Kidney glomerular epithelial cell (primary cell): ENCODE data around the gene H1-8.
"Not testable (repeated sequence)": the region's sequence is repeated elsewhere in the genome, so short reads cannot be mapped to it uniquely, and the experiment has no call there.

Experiments used
- DNase-seq: peaks from one replicate; lab custom pipeline; 2025; lab: John Stamatoyannopoulos, UW

The H1-8 gene

DNA sequence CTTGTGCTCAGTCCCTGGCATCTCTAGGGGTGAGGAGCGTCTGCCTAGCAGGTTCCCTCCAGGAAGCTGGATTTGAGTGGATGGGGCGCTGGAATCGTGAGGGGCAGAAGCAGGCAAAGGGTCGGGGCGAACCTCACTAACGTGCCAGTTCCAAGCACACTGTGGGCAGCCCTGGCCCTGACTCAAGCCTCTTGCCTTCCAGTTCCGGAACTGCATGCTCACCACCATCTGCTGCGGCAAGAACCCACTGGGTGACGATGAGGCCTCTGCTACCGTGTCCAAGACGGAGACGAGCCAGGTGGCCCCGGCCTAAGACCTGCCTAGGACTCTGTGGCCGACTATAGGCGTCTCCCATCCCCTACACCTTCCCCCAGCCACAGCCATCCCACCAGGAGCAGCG lies 9.6 kb upstream of the H1-8 start:
- no peak for DNase-seq

GRCh38 chr3:129534428-129535027 lies 8.4 kb upstream of the H1-8 start:
- no peak for DNase-seq

- no peak for DNase-seq
Observed at GRCh38 chr3:129535075-129535474, 7.9 kb upstream of the H1-8 start.

GRCh38 chr3:129536374-129536667 lies 6.7 kb upstream of the H1-8 start:
- DNase-seq, result no peak

GRCh38 chr3:129536804-129537203 lies 6.2 kb upstream of the H1-8 start:
- DNase-seq, result no peak

GRCh38 chr3:129539206-129539605 lies 3.8 kb upstream of the H1-8 start:
- DNase-seq, result no peak

GRCh38 chr3:129540776-129541516 lies 2.0 kb upstream of the H1-8 start:
- no peak for DNase-seq

DNA sequence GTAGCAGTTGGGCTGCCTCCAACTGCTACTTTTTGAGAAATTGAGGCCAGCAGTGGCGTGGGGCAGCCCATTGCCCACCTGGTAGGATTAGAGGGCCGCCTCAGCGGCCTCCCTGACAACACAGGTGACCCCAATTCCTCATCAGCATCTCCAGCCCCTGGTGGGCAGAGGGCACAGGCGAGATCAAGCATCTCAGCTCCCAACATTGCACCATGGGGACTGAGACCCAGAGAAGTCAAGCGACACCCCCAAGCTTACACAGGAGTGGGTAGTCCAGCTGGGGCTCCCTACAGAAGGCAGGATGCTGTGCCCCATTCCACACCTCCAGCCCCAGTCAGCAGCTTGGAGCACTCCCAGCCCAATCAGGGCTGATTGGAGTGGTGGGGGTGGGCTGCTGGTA lies 228 bp upstream of the H1-8 start:
- no peak for DNase-seq

DNA sequence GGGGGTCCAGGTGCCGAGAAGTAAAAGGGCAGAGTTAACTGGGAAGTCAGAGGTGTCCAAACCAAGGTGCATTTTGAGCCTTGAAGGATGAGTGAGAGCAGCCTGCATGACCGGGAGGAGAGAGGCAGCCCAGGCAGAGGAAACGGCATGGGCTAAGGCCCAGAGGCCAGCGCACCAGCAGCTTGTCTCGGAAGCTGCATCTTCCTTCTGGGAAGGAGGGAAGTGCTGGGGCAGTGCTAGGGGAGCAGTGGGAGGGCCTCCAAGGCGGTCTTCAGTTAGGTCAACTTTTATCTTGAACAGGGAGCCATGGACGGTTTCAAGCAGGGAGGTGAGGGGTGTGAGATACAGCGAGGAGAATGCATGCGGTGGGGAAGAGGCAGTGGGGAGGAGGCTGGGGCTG lies 1.0 kb downstream of the H1-8 start:
- no peak for DNase-seq

GRCh38 chr3:129545951-129546350 lies 3.0 kb downstream of the H1-8 start:
- not testable (repeated sequence) for DNase-seq

- no peak for DNase-seq
Observed at GRCh38 chr3:129547241-129547640, 4.3 kb downstream of the H1-8 start.

DNA sequence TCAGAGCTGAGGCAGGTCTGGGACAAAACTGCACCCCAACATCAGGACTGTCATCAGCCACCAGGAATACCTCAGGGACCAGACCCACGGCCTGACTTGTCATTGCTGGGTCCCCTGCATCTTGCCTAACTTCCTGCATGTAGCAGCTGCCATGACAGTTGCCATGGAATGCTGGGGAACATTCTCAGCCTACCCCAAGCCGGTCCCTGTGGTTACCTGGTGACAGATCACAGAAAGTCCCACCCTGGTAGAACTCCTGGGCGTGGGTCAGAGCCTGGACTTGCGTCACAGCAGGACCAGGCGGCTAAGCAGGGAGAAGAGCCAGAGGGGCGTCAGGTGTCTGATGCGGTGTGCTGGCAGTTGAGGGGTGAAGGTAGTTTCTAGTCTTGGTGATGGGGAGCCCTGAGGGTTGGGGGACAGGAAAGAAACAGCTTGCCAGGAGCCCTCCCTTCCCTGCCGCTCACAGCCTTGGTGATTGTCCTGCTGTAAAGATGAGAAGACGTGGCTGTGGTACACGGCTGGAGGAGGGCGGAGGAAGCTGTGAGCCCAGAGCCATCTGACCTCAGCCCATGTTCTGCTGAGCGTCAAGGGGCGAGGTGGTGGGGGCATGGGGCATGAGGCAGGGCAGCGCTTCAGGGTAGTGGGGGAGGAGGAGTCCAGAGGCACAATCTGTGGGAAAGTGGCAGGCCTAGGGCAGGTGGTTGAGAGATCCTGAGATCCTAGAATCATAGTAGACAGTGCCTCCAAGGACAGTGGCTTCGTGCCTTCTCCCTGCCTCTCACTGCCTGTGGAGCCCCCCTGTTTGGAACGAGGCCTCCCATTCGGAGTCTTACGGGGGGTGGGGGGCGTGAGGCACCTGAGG lies 5.4 kb downstream of the H1-8 start:
- DNase-seq, result no peak

DNA sequence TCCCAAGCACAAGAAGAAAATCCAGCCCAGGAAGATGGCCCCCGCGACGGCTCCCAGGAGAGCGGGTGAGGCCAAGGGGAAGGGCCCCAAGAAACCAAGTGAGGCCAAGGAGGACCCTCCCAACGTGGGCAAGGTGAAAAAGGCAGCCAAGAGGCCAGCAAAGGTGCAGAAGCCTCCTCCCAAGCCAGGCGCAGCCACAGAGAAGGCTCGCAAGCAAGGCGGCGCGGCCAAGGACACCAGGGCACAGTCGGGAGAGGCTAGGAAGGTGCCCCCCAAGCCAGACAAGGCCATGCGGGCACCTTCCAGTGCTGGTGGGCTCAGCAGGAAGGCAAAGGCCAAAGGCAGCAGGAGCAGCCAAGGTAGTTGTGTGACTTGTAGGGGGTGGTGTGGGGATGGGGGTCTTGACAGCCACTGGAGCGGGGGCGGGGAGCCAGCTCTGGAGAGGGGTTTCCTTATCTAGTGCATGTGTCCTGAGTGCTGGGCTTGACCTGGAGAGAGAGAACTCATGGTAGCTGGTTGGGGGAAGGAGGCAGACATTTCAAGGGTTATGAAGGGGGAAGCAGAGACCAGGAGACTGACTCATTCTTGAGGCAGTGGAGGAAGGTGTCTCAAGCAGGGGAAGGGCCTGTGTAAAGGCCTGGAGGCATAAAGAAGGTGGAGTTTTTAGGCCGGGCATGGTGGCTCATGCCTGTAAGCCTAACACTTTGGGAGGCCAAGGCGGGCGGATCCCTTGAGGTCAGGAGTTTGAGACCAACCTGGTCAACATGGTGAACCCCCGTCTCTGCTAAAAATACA lies 6.2 kb downstream of the H1-8 start:
- peak; percentile 33 for DNase-seq

DNA sequence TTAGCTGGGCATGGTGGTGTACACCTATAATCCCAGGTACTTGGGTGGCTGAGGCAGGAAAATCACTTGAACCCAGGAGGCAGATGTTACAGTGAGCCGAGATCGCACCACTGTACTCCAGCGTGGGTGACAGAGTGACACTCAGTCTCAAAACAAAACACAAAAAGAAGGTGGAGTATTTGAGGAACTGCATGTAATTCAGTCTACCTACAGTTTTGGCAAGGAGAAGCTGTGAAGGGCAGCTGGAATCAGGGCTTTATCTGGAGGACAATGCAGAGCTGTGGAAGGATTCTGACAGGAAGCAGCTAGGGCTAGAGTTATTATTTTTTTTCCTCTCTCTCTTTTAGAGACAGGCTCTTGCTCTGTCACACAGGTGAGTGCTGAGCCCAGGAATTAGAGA lies 6.8 kb downstream of the H1-8 start:
- DNase-seq, result no peak

DNA sequence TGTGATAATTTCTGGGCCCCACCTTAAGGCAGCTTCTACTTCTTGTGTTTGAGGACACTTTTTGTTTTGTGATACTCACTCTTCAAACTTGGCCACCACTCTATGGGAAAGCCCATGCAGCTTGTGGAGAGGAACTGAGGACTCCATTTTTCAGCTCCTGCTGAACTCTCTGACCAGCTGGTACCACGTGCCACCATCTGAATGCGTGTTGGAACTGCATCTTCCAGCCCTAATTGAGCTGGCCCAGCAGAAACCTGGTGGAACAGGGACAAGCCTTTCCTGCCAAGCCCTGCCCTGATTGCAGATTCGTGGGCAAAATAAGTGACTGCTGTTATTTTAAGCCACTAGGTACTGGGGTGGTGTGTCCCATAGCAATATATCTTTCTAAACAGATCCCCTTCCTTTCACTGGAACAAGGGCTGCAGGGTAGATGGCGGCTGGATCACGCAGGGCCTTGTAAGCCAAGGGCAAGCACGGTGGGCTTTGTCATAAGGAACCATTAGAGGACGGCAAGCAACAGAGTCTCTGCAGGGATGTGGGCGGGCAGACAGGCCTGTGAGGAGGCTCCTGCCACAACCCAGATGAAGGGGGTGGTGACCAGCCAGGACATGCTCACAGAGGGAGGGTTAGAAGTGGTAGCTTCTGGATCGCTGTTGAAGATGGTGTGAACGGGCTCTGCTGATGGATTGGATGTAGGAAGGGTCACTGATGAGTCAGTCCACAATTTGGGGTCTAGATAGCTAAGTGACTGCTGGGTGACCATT lies 9.5 kb downstream of the H1-8 start:
- DNase-seq, result no peak

- DNase-seq, result no peak
Observed at GRCh38 chr3:129553171-129553570, 10.2 kb downstream of the H1-8 start.

GRCh38 chr3:129553719-129554118 lies 10.7 kb downstream of the H1-8 start:
- no peak for DNase-seq

GRCh38 chr3:129554356-129555152 lies 11.6 kb downstream of the H1-8 start:
- DNase-seq, result no peak

- no peak for DNase-seq
Observed at GRCh38 chr3:129555153-129555550, 12.2 kb downstream of the H1-8 start.

DNA sequence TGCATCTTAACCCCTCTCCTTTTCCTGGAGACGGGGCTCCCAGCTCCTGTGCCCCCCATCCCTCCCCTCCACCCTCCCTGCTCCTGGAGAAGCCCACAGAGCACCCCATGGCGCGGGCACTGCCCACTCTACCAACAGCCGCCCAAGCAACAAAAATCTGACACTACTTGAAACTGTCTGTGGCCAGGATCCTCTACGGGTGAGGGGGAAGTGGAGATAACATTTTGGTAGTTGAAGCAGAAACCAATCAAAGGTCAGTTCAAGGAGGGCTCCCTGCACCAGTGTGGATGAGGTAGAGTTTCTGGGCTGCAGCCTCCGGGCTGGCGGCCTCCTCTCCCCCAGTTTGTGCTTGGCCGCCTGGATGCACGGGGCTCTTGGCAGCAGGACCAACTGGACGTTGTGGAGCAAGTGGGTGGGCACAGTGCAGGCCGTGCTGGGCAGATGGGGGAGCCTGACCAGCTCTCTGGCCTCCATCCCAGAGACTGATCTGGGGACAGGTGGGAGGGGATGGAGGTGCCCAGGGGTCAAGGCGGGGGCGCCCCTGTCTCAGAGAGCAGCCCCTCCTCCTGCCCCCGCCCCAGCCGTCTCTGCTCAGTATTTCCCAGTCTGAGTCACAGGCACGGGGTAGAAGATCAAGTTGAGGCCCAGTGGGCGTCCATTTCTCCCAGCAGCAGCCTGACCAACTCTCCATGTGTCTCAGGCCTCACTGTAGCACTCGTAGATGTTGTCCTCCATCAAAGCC lies 12.8 kb downstream of the H1-8 start:
- DNase-seq, result no peak
